ENCODE data around the gene ABHD12. TPM values are rescaled to one million over a fixed set of nuclear protein-coding genes. Genes with fewer than 3 reads are reported as not detected.

ABHD12 gene
- total and polyA plus RNA-seq, 2 donors (not counting 3 experiments of a cell fraction or from before 2014, with no cell fraction given) = 19.2 to 36.0 TPM

- Histone ChIP-seq H3K9ac (replicated peaks; ENCODE audit: extremely low read depth, insufficient read depth, low read length) (no peak overlapping the region), H3K9me1 (replicated peaks; ENCODE audit: control insufficient read depth, extremely low read depth, insufficient read depth, low read length) (no peaks in the 10 kb centered on the region), H3K4me2 (ENCODE audit: insufficient read depth, low read length) (no peak overlapping the region), H3K36me3 (ENCODE audit: control insufficient read depth in 2 of 2, extremely low read depth in 1 of 2, insufficient read depth in 2 of 2, low read length in 2 of 2) (peaks cover 10 to 52% of the 10 kb centered on the region in 2 experiments), H3K4me1 (ENCODE audit: control insufficient read depth, extremely low read depth, insufficient read depth, low read length) (no peaks in the 10 kb centered on the region), H4K20me1 (replicated peaks; ENCODE audit: control insufficient read depth, extremely low read depth, insufficient read depth, low read length) (no peaks in the 10 kb centered on the region), H3K4me3 (replicated peaks in 1 of 3; ENCODE audit: insufficient read depth in 1 of 3, low read depth in 1 of 3, low read length in 3 of 3) (no peak overlapping the region), H3K79me2 (ENCODE audit: control insufficient read depth, insufficient read depth, low read length) (no peaks in the 10 kb centered on the region), H2AFZ (ENCODE audit: low read depth, low read length) (no peak overlapping the region), H3K9me3 (replicated peaks; ENCODE audit: control insufficient read depth, insufficient read depth, low read length) (no peaks in the 10 kb centered on the region), H3K27me3 (ENCODE audit: control insufficient read depth in 2 of 2, insufficient read depth in 2 of 2, low read length in 2 of 2) (no peaks in the 10 kb centered on the region), H3K27ac (ENCODE audit: insufficient read depth, low read depth, low read length) (no peak overlapping the region)
- dilution Hi-C loops (cut with MboI; ENCODE audit: extremely low pct_ligation_motif_present, low sequenced_read_pairs) (no loop called here), intact Hi-C loops (cut with micrococcal nuclease) (no loop called here)
- BruUV-seq (replicated peaks) = no TSS peak
- ChIA-PET POLR2A (no interaction called here), CTCF (interaction anchor here (0.7 kb wide), 1 partner anchor 9 kb away, joined by 4 read pairs; no protein-coding TSS in a partner anchor)
- TF ChIP-seq EZH2 (IDR thresholded peaks at IDR 0.05; ENCODE audit: borderline replicate concordance, low read depth, low read length, severe bottlenecking) (no peak), POLR2A (IDR thresholded peaks at IDR 0.05; ENCODE audit: low read depth, low read length) (no peak), JUN (IDR thresholded peaks at IDR 0.05; ENCODE audit: borderline replicate concordance, insufficient read depth, insufficient read length, low read depth) (no peak), POLR2AphosphoS5 (IDR thresholded peaks at IDR 0.05; ENCODE audit: insufficient read depth, low read depth, low read length) (no peak), FOS (IDR thresholded peaks at IDR 0.05; ENCODE audit: borderline replicate concordance, insufficient read depth, low read length) (no peak), GATA2 (IDR thresholded peaks at IDR 0.05; ENCODE audit: insufficient read depth, insufficient read length, low read depth, low read length) (no peak), MYC (IDR thresholded peaks at IDR 0.05; ENCODE audit: low read depth, low read length) (no peak), CTCF (IDR thresholded peaks at IDR 0.05; ENCODE audit: extremely low read depth in 1 of 2, insufficient read depth in 1 of 2, low read depth in 1 of 2, low read length in 2 of 2) (no peak)
- TF ChIP-seq, protein P1, sequence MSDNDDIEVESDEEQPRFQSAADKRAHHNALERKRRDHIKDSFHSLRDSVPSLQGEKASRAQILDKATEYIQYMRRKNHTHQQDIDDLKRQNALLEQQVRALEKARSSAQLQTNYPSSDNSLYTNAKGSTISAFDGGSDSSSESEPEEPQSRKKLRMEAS (IDR thresholded peaks at IDR 0.05; ENCODE audit: insufficient read depth, insufficient read length) = no peak
- DNase-seq (ENCODE audit: low read depth, low spot score) (no peak), FAIRE-seq (no peak)
Observed at GRCh38 chr20:25284131-25284601, 106.5 kb downstream of the ABHD12 start.
